HG03159 (cell line): ENCODE results near the gene KCNJ2.

Experiments
- ATAC-seq: cut with Tn5 transposase; IDR thresholded peaks from one replicate; pipeline ENCODE4 v1.9.1; 2021; ENCODE audit warnings: mild to moderate bottlenecking, moderate library complexity; ENCODE audit not compliant: unreplicated experiment

Gene KCNJ2

GRCh38 chr17:70201872-70202419, 32.6 kb downstream of the KCNJ2 start:
- ATAC-seq, result no peak

DNA sequence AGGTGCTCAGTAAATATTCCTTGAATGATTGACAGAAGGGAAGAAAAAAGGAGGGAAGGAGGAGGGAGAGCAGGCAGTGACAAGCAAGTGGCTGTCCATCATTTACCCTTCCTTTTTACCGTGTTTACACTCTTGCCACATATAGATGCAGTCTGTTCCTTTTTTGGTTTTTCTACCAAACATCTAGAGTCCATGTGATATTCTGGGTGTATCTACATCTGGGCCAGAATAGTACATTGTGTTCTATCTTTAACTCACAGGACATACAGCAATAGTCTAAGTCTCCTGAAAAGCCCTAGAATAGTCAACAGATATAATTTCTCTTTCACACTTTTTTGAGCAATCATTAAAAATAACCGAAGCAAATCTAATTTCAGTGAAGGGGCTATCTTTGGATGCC, 33.5 kb downstream of the KCNJ2 start:
- ATAC-seq, result no peak

- no peak for ATAC-seq
Observed at GRCh38 chr17:70204431-70204830, 35.1 kb downstream of the KCNJ2 start.

DNA sequence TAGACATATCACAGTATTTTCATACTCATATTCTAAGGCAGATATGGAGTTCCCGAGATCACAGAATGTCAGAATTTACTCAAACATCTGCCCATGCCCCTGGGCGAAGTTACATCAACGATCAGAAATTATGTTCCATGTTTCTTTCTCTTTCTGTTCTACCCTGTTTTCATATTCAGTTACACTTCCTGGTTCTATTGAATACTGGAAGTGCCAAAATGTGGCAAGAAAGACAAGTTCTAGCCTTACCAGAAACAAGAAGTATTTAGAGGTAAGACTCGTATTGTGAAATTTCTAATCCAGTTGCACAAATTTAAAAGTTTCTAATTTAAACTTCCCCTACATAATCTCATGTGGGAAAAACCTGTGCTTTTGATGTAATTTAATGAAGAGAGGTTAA, 36.1 kb downstream of the KCNJ2 start:
- ATAC-seq, result no peak

GRCh38 chr17:70206361-70207010, 37.2 kb downstream of the KCNJ2 start:
- ATAC-seq, result no peak

DNA sequence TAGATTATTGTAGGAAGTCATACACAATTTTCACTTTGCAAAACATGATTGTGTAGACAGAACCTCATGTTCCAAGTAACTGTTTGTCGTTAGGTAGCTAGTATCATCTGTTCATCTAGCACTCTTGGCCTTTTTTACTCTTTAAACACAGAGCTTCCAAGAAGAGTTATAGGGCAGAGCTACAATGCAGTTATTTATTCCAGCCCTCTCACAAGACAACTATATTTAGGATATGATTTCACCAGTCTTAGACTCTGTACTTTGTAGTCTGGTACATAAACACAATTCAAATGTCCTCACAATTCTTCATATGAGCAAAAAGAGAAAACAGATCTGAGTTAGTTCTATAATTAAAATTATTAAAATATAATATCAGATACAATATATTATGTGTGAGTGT, 37.9 kb downstream of the KCNJ2 start:
- ATAC-seq, result no peak

DNA sequence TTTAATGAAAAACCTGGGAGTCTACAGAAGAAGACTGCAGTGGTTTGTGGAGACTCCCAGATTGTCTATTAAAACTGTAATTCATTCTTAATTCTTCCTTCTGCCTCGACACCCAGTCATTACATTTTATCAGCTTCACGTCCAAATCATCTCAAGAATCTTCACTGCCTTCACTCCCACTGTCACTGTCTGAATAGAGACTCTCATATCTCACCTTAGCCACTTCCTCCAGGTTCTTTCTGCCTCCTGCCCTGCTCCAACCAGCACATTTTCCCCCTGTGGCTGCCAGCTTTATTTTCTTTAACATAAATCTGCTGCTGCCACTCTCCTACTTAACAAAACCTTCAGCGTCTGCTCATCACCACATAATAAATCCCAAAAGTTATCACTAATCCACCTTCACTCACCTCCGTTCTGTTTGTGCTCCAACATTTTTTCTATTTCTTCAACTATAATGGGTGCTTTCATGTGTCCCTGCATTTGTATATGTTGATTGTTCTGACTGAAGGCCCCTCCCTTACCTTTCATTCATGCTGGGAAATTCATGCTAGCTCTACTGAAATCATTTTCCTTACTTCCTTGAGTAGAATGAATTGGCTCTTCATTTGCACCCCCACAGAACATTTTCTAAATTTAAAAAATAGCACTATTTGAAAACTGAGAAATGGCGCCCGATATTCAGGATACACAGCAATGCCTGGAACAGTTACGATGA, 38.9 kb downstream of the KCNJ2 start:
- no peak for ATAC-seq

- no peak for ATAC-seq
Observed at GRCh38 chr17:70208825-70209555, 39.7 kb downstream of the KCNJ2 start.

DNA sequence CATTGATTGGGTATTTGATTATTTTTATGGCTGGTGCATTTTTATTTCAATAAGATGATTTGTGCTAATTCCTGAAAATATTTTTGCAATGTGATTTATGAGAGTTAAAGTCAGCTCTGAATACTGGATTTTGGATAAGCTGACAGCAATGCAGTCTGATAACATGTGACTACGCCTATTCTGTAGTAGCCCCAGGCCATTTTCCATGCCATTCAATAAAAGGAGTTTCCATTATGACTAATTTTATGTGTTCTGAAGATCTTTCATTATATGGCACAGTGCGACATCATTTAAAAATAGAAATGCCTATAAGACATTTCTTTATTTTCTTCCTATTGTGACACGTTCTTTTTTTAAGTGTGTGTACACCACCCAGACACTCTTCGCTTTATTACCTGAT, 46.3 kb downstream of the KCNJ2 start:
- no peak for ATAC-seq

GRCh38 chr17:70217571-70217970, 48.2 kb downstream of the KCNJ2 start:
- ATAC-seq, result no peak

DNA sequence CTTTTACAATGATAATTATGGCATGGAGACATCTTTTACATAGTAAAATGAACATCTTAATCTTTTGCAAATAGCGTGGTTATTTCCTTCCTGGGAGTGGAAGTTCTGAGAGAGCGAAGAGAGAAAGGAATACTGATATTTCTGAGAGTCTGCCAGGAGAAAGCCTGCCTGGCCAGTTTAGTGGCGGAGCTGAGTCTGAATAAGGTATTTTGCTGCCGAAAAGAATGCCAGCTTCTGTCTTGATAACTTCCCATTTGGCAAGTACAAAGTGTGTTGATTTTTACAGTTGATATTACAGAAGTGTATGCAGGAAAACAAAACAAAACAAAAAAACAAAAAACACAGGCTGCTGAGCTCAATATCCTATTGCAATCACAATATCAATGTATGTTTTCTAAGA, 55.9 kb downstream of the KCNJ2 start:
- ATAC-seq, result no peak
